Neutrophil (primary cell): ENCODE results near the gene ORM2.
"Not testable (repeated sequence)": the region's sequence is repeated elsewhere in the genome, so short reads cannot be mapped to it uniquely, and the experiment has no call there.

Experiments used
- H3K27ac ChIP-seq: fragments of 200-600 bp; sonication (generic); 2 replicates; pipeline ENCODE4 v1.5.1; 2016; ENCODE audit warnings: mild to moderate bottlenecking, moderate library complexity
- H3K27me3 ChIP-seq: fragments of 200-600 bp; sonication (generic); 2 replicates; pipeline ENCODE4 v1.6.0; 2016; ENCODE audit warnings: mild to moderate bottlenecking
- H3K36me3 ChIP-seq: fragments of 200-600 bp; sonication (generic); 2 replicates; pipeline ENCODE4 v1.5.1; 2017
- H3K4me1 ChIP-seq, 2 experiments: fragments of 200-600 bp in 1 of 2; sonication (generic) in 1 of 2; 1 replicate in 1 of 2; 2 replicates in 1 of 2; pipeline versions ENCODE4 v1.5.1 to v1.6.1; 2013 to 2016; ENCODE audit warnings: low read depth in 1 of 2, low read length in 1 of 2, mild to moderate bottlenecking in 1 of 2, moderate library complexity in 1 of 2; ENCODE audit not compliant: control insufficient read depth in 1 of 2, insufficient read depth in 1 of 2
- H3K4me3 ChIP-seq, 2 experiments: fragments of 200-600 bp in 1 of 2; sonication (generic) in 1 of 2; 1 replicate in 1 of 2; 2 replicates in 1 of 2; pipeline ENCODE4 v1.5.1; 2013 to 2016; ENCODE audit warnings: low read depth in 1 of 2, low read length in 1 of 2, mild to moderate bottlenecking in 1 of 2, moderate library complexity in 1 of 2
- H3K9me3 ChIP-seq: fragments of 200-600 bp; sonication (generic); 2 replicates; pipeline ENCODE4 v1.5.1; 2016
- TF ChIP-seq, protein P1 (sequence below): fragments of 200-600 bp; sonication (generic); IDR thresholded peaks from 2 replicates; pipeline ENCODE4 v1.5.1; 2016; ENCODE audit warnings: antibody characterized with exemption

Gene ORM2

DNA sequence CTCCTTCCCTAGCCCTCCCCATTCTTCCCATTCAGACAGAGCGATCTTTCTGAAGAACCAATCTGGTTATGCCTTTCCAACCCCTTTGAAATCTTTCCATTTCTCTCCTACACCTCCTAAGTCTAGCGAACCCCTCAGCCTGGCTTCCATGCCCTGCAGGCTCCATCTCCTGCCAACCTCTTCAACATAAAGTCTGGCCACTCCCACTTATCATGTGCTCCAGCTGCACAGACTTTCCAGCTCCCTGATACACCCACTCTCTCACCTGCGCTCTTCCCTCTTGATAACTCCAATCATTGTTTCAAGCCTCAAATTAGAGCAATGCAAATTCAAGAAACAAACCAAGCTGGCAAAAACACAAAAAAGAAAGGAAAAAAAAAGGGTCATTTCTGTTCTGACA, 10.5 kb upstream of the ORM2 start:
- TF ChIP-seq, protein P1, sequence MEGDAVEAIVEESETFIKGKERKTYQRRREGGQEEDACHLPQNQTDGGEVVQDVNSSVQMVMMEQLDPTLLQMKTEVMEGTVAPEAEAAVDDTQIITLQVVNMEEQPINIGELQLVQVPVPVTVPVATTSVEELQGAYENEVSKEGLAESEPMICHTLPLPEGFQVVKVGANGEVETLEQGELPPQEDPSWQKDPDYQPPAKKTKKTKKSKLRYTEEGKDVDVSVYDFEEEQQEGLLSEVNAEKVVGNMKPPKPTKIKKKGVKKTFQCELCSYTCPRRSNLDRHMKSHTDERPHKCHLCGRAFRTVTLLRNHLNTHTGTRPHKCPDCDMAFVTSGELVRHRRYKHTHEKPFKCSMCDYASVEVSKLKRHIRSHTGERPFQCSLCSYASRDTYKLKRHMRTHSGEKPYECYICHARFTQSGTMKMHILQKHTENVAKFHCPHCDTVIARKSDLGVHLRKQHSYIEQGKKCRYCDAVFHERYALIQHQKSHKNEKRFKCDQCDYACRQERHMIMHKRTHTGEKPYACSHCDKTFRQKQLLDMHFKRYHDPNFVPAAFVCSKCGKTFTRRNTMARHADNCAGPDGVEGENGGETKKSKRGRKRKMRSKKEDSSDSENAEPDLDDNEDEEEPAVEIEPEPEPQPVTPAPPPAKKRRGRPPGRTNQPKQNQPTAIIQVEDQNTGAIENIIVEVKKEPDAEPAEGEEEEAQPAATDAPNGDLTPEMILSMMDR: no peak
- peaks cover 88% of the 10 kb centered on the region in 2 experiments for H3K4me1 ChIP-seq
- H3K27me3 ChIP-seq: no peaks in the 10 kb centered on the region
- H3K27ac ChIP-seq: peak overlapping the region; percentile 92
- H3K4me3 ChIP-seq: no peak overlapping the region
- H3K9me3 ChIP-seq: no peaks in the 10 kb centered on the region
- H3K36me3 ChIP-seq: no peaks in the 10 kb centered on the region

DNA sequence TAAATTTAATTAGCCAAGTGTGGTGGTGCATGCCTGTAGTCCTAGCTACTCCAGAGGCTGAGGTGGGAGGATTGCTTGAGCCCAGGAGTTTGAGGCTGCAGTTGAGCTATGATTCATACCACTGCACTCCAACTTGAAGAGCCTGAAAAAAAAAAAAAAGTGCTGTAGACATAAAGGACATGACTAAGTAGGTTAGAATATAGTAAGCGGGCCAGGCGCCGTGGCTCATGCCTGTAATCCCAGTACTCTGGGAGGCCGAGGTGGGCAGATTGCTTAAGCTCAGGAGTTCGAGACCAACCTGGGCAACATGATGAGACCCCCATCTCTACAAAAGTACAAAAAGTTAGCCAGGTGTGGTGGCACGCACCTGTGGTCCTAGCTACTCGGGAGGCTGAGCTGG, 9.0 kb upstream of the ORM2 start:
- not testable (repeated sequence) for H3K27me3 ChIP-seq, H3K36me3 ChIP-seq, H3K9me3 ChIP-seq, H3K27ac ChIP-seq, H3K4me3 ChIP-seq
- H3K4me1 ChIP-seq: peaks cover 81 to 85% of the 10 kb centered on the region in 2 experiments

DNA sequence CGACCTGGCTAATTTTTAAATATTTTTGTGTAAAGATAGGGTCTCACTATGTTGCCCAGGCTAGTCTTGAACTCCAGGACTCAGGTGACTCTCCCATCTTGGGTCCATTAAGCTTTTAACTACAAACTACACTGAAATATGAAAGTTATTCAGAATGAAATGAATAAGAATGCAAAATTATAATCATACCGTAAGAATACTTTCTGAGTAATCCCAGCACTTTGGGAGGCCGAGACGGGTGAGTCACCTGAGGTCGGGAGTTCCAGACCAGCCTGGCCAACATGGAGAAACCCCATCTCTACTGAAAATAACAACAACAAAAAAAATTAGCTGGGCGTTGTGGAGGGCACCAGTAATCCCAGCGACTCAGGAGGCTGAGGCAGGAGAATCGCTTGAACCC, 7.9 kb upstream of the ORM2 start:
- peaks cover 71 to 77% of the 10 kb centered on the region in 2 experiments for H3K4me1 ChIP-seq
- H3K36me3 ChIP-seq: peaks cover 6% of the 10 kb centered on the region
- TF ChIP-seq, protein P1: no peak
- H3K9me3 ChIP-seq: no peaks in the 10 kb centered on the region
- H3K4me3 ChIP-seq: no peak overlapping the region
- H3K27ac ChIP-seq: no peak overlapping the region
- H3K27me3 ChIP-seq: no peaks in the 10 kb centered on the region

DNA sequence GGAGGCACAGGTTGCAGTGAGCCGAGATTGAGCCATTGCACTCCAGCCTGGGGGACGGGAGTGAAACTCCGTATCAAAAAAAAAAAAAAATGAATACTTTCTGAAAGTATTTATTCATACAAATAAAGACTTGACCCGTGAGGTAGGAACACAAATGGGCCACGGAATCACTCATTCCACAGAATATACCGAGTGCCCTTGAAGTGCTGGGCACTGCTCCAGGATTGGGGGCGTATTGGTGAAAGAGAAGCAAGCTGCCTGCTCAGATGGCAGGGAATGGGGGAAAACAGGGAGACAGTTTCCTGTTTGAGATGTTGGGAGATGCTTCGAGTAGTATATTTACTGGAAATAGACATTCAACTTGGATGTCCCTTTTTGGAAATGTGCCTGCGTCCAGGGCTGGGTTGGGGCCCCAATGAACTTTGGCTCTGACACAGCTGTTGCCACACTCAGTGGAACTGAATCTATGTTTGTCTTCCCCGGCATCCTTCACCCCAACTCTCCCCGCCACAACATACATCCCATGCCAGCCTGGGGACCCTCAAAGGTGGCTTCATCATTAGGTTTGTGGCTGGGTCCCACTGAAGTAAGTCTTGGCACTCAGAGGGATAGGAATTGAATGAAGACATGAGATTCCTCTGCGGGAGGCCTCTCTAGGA, 7.4 kb upstream of the ORM2 start:
- H3K9me3 ChIP-seq, H3K27me3 ChIP-seq, H3K36me3 ChIP-seq: not testable (repeated sequence)
- Histone ChIP-seq H3K4me1 (peaks cover 66 to 71% of the 10 kb centered on the region in 2 experiments), H3K27ac (peak overlapping the region; percentile 61), H3K4me3 (peak overlapping the region in 1 of 2 experiments; percentile 34)

DNA sequence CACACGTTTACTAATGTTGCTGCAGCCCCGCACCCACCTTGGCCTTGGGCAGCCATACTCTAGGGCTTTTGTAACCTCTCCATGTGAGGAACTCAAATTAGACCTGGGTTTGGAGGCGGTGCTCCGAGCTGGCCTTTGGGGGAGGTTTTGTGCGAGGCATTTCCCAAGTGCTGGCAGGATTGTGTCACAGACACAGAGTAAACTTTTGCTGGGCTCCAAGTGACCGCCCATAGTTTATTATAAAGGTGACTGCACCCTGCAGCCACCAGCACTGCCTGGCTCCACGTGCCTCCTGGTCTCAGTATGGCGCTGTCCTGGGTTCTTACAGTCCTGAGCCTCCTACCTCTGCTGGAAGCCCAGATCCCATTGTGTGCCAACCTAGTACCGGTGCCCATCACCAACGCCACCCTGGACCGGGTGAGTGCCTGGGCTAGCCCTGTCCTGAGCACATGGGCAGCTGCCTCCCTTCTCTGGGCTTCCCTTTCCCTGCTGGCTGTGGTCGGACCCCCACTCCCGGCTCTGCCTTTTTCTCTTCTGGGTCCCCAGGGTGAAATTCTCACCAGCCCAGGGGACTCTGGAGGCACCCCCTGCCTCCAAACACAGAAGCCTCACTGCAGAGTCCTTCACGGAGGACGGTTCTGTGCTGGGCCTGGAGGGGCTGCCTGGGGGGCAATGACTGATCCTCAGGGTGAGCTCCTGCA, 6.7 kb upstream of the ORM2 start, which contains the start of gene ORM1:
TSS of gene ORM1 (plus strand) at position 268 of the 701 bp plus-strand sequence. CDS start at position 304, 36 bp downstream.
- H3K9me3 ChIP-seq, H3K36me3 ChIP-seq: not testable (repeated sequence)

DNA sequence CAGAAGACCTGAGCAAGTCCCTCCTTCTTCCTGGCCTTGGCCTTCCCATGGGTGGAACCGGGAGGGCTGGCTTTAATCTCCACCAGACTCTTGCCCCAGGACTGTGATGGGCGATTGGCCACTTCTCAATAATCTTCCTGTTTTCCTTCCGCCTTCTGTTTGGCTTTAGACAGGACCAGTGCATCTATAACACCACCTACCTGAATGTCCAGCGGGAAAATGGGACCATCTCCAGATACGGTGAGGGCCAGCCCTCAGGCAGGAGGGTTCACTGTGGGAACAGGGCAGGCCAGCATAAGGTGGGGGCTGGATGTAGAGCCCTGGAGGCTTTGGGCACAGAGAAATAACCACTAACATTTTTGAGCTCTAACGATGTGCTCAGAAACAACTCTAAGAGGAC, 5.8 kb upstream of the ORM2 start:
- not testable (repeated sequence) for H3K9me3 ChIP-seq, H3K27me3 ChIP-seq, H3K36me3 ChIP-seq
- Histone ChIP-seq H3K4me3 (peak overlapping the region; percentile 24 to 58), H3K27ac (peak overlapping the region; percentile 63), H3K4me1 (peaks cover 61 to 68% of the 10 kb centered on the region in 2 experiments)

More for the DNA sequence above, 6.7 kb upstream of the ORM2 start, which contains the start of gene ORM1:
- Histone ChIP-seq H3K4me3 (peak within 1 kb of the TSS; percentile 24 to 58), H3K27ac (peak within 1 kb of the TSS; percentile 63), H3K4me1 (peaks cover 61 to 68% of the 10 kb centered on the region in 2 experiments)
- not testable (repeated sequence) for H3K27me3 ChIP-seq

DNA sequence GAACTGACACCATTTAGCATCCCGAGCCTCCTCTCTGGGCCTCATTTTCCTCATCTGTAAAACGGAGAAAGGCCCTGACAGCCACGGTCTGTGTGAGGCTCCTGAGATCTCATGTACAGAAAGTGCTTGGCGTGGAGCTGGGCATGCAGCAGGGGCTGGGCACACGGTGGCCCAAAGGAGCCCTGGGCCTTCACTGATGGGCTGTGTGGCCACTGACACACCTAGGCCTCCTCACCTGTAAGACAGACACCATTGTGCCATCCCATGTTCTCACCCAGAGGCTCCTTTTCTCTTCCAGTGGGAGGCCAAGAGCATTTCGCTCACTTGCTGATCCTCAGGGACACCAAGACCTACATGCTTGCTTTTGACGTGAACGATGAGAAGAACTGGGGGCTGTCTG, 5.2 kb upstream of the ORM2 start:
- peak overlapping the region; percentile 63 for H3K27ac ChIP-seq
- peaks cover 6% of the 10 kb centered on the region for H3K36me3 ChIP-seq
- peak overlapping the region; percentile 24 to 58 for H3K4me3 ChIP-seq
- H3K4me1 ChIP-seq: peaks cover 60 to 66% of the 10 kb centered on the region in 2 experiments
- no peaks in the 10 kb centered on the region for H3K9me3 ChIP-seq
- no peaks in the 10 kb centered on the region for H3K27me3 ChIP-seq
- TF ChIP-seq, protein P1: no peak

DNA sequence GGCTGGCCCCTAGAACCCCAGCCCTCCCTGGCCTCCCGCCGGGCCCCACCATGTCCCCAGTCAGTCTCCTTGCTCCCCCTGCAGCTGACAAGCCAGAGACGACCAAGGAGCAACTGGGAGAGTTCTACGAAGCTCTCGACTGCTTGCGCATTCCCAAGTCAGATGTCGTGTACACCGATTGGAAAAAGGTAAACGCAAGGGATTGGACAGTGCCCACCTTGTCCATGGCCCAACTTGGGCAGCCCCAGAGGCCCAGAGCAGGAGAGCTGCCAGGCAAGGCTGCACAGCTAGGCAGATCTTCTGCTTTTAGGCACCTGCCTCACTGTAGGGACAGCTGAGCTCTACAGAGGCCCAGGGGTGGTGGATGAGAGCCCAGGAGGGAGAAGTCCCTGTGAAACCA, 4.7 kb upstream of the ORM2 start:
- not testable (repeated sequence) for H3K27me3 ChIP-seq, H3K9me3 ChIP-seq, H3K36me3 ChIP-seq

DNA sequence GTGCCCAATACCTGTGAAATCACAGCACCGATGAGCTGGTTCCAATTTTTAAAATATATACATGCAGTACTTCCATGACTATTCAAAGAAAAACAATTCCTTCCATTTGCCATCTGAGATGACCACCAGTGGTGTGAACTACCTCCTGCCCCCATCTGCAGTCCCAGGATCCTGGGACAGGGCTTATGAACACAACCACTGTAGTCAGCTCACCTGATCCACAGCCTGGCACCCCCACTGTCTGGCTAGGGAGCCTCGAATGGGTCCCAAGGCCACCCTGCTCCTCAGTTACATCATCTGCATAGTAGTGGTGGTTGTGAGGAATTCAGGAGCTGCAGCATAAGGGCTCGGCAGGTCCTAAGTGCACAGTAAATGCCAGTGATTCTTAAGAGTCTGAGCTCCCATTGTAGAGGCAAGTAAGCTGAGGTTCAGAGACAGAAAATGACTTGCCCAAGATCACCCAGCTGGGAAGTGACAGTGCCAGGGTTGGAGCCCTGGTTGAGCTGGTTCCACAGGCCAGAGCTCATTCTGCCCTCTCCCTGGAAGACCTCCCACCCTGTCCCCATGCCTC, 3.9 kb upstream of the ORM2 start:
- H3K36me3 ChIP-seq, H3K9me3 ChIP-seq, H3K27me3 ChIP-seq, H3K4me3 ChIP-seq: not testable (repeated sequence)
- Histone ChIP-seq H3K27ac (peak overlapping the region; percentile 45), H3K4me1 (peaks cover 52 to 59% of the 10 kb centered on the region in 2 experiments)

More for the DNA sequence above, 4.7 kb upstream of the ORM2 start:
- not testable (repeated sequence) for H3K4me3 ChIP-seq
- H3K4me1 ChIP-seq: peaks cover 56 to 61% of the 10 kb centered on the region in 2 experiments
- peak overlapping the region; percentile 63 for H3K27ac ChIP-seq
